Effector memory CD4-positive, alpha-beta T cell (primary cell): ENCODE data around the gene DGKI.

Experiments used
- DNase-seq, 3 donors: peaks; one replicate each; pipeline ENCODE4 v3.0.0-alpha.2; 2020
- H3K27ac ChIP-seq: 2 replicates; pipeline ENCODE4 v1.7.0; 2013; ENCODE audit warnings: mild to moderate bottlenecking, low read length, moderate library complexity; ENCODE audit not compliant: insufficient read depth, poor library complexity, severe bottlenecking
- H3K27me3 ChIP-seq: replicated peaks from 2 replicates; pipeline ENCODE4 v1.7.0; 2013; ENCODE audit warnings: mild to moderate bottlenecking, low read length; ENCODE audit not compliant: insufficient read depth, control insufficient read depth, poor library complexity, severe bottlenecking
- H3K36me3 ChIP-seq: 2 replicates; pipeline ENCODE4 v1.7.0; 2013; ENCODE audit warnings: mild to moderate bottlenecking, low read length, moderate library complexity; ENCODE audit not compliant: control insufficient read depth, insufficient read depth
- H3K4me1 ChIP-seq: 2 replicates; pipeline ENCODE4 v1.7.0; 2013; ENCODE audit warnings: low read length, mild to moderate bottlenecking; ENCODE audit not compliant: control insufficient read depth, insufficient read depth, poor library complexity, severe bottlenecking
- H3K4me3 ChIP-seq: 2 replicates; pipeline ENCODE4 v1.7.0; 2013; ENCODE audit warnings: low read length, low read depth, mild to moderate bottlenecking; ENCODE audit not compliant: insufficient read depth, poor library complexity, severe bottlenecking
- H3K9me3 ChIP-seq: 2 replicates; pipeline ENCODE4 v1.7.0; 2013; ENCODE audit warnings: mild to moderate bottlenecking, low read length, moderate library complexity; ENCODE audit not compliant: control insufficient read depth

DGKI gene

GRCh38 chr7:137771679-137772078 lies 75.1 kb downstream of the DGKI start:
- H3K27me3 ChIP-seq, result no peaks in the 10 kb centered on the region
- H3K27ac ChIP-seq, result no peak overlapping the region
- H3K36me3 ChIP-seq, result no peaks in the 10 kb centered on the region
- H3K9me3 ChIP-seq, result no peaks in the 10 kb centered on the region
- H3K4me3 ChIP-seq, result no peak overlapping the region
- no peaks in the 10 kb centered on the region for H3K4me1 ChIP-seq
- DNase-seq, result no peak

DNA sequence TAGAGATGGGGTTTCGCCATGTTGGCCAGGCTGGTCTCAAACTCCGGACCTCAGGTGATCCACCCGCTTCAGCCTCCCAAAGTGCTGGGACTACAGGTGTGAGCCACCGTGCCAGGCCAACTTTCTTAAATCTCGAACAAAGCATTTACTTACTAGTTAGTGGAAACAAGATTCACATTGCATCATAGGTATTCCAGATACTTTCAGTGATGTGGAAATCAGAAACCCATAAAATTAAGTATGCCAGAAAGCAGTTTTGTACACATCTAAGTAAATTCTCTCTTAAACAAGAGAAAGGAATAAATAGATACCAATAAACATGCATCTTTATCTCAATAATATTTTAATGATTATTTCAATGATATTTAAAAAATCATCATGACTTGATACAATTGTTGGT lies 75.5 kb downstream of the DGKI start:
- no peak for DNase-seq
- Histone ChIP-seq H3K4me3 (no peak overlapping the region), H3K36me3 (no peaks in the 10 kb centered on the region), H3K9me3 (no peaks in the 10 kb centered on the region), H3K27ac (no peak overlapping the region), H3K4me1 (no peaks in the 10 kb centered on the region), H3K27me3 (no peaks in the 10 kb centered on the region)

DNA sequence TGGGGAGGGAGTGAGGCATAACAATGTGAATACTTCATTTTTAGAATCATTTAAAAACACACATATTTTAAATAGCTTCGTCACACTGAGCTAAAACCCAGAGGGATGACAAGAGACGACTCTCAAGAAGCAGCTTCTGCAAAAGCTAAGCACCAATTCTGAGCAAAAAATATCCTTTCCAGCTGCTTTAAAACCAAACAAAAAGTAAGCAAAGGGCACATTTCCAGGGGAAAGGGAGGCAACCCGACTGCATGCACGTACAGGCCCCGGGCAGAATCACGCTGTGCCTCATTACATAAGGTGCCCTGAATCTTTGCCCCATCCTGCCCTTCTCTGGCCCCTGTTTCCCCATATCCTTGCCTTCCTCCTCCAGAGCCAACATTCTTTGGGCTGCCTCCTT lies 78.4 kb downstream of the DGKI start:
- Histone ChIP-seq H3K9me3 (no peaks in the 10 kb centered on the region), H3K4me1 (no peaks in the 10 kb centered on the region), H3K27me3 (no peaks in the 10 kb centered on the region), H3K27ac (no peak overlapping the region), H3K36me3 (no peaks in the 10 kb centered on the region), H3K4me3 (no peak overlapping the region)
- no peak for DNase-seq

GRCh38 chr7:137762334-137762733 lies 84.4 kb downstream of the DGKI start:
- Histone ChIP-seq H3K27me3 (no peaks in the 10 kb centered on the region), H3K4me3 (no peak overlapping the region), H3K9me3 (no peaks in the 10 kb centered on the region), H3K4me1 (no peaks in the 10 kb centered on the region), H3K36me3 (no peaks in the 10 kb centered on the region), H3K27ac (no peak overlapping the region)
- no peak for DNase-seq

DNA sequence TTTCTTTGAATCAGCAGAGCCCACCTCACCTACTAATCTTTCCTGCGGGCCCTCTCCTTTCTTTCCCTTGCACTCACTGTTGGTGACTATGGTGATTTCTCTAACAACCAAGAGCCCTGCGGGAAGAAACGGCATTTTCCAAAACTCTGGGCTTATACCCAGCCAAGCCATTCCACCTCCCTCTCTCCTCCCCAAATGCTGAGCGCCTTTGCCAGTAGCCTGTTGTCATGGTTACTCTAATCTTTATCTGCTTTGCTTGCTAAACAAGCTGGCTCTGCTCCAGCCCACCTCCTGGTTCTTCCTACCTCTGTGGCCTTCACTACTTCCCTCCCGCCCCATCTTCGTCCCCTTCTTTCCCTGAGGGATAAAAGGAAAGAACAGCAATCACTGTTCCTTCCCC lies 86.7 kb downstream of the DGKI start:
- no peaks in the 10 kb centered on the region for H3K36me3 ChIP-seq
- no peak overlapping the region for H3K27ac ChIP-seq
- H3K4me1 ChIP-seq, result no peaks in the 10 kb centered on the region
- H3K9me3 ChIP-seq, result no peaks in the 10 kb centered on the region
- no peak for DNase-seq
- H3K4me3 ChIP-seq, result no peak overlapping the region
- H3K27me3 ChIP-seq, result no peaks in the 10 kb centered on the region

DNA sequence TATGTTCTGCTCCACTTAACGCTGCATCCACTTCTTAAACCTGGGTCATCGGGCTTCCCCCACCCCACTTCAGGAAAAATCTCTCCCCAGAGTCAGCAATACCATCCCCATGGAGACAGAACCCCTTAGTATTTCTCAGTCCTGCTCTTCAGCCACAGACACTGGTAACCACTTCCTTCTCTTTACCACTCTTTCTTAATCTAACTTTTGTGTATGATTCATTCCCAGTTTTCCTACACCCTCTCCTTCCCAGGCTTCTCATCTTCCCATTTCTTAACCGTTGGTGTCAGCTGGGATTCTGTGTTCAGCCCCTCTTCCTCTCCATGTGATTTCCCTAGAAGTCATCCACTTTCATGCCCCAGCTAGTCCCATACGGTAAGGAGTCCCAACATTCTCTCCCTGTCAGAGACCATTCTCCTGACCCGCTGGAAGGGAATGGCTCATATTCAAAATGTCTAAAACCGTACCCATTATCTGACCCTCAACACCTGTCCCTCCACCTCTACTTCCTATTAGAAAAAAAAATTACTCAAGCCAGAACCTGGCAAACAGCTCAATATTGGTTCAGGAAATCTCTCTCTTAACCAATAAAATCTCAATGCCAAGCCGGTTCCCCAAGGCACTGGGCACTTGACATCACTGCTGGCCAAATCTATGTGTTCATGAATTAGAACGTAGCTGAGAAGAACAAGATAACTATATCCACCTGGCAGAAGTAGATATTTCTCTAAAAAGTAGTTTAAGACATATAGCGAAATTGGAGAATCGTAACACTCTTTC lies 89.4 kb downstream of the DGKI start:
- no peaks in the 10 kb centered on the region for H3K9me3 ChIP-seq
- H3K36me3 ChIP-seq, result no peaks in the 10 kb centered on the region
- no peak overlapping the region for H3K4me3 ChIP-seq
- no peak overlapping the region for H3K27ac ChIP-seq
- H3K4me1 ChIP-seq, result no peaks in the 10 kb centered on the region
- H3K27me3 ChIP-seq, result no peaks in the 10 kb centered on the region
- DNase-seq, result no peak

DNA sequence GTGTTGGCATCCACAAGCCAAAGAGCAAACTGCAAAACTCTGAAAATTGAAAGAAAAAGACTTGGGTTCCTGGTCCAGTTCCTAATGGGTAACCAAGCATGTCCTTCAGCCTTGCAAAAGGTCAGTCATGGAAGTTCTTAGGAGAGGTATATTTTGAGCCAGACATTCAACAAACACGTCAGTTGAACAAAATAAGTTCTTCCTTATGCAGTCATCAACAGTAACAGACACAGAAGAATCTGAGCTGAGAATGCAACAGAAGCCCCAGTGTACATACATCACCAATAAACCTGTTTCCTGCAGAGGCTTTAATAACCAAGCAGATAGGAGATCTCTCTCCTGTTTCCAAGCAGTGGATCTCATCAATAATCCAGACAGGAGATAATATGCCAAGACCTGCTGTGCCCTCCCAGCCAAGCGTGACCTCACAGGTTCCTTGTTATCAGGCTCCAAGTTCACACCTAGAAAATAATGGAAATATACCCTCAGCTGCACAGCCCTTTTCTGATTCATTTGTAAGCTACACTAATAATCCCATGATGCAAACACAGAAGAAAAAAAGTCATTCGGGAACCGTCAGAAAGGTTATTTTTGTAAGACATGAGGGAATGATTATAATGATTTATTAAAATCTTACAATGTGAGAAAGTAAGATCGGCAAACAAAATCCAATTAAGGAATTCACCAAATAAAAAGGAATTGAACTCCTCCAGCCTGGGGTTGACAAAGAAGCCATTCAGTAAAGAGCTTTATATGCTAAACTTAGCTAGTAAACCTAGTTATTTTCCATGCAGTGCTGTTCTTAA lies 90.7 kb downstream of the DGKI start:
- Histone ChIP-seq H3K27me3 (no peaks in the 10 kb centered on the region), H3K4me3 (no peak overlapping the region), H3K9me3 (no peaks in the 10 kb centered on the region), H3K4me1 (no peaks in the 10 kb centered on the region), H3K27ac (no peak overlapping the region), H3K36me3 (no peaks in the 10 kb centered on the region)
- no peak for DNase-seq

DNA sequence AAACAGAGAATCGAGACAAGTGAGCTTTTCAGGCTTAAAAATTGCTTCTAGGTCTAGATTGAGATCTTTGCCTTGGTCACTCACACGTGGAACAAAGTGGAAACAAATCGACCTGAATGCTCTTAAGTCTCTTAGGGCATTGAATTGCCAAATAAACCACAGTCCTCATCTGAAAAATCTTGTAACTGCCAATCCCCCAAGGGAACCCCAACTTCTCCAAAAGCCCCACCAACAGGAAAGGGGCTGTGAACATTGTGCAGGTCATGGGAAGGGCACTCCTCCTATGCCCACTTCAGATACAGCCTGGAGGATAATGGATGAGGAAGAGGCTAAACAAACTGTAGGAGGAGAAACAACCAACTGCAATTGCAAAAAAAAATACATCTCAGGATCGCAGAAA lies 91.3 kb downstream of the DGKI start:
- Histone ChIP-seq H3K27ac (no peak overlapping the region), H3K9me3 (no peaks in the 10 kb centered on the region), H3K4me1 (no peaks in the 10 kb centered on the region), H3K36me3 (no peaks in the 10 kb centered on the region), H3K27me3 (no peaks in the 10 kb centered on the region), H3K4me3 (no peak overlapping the region)
- no peak for DNase-seq

DNA sequence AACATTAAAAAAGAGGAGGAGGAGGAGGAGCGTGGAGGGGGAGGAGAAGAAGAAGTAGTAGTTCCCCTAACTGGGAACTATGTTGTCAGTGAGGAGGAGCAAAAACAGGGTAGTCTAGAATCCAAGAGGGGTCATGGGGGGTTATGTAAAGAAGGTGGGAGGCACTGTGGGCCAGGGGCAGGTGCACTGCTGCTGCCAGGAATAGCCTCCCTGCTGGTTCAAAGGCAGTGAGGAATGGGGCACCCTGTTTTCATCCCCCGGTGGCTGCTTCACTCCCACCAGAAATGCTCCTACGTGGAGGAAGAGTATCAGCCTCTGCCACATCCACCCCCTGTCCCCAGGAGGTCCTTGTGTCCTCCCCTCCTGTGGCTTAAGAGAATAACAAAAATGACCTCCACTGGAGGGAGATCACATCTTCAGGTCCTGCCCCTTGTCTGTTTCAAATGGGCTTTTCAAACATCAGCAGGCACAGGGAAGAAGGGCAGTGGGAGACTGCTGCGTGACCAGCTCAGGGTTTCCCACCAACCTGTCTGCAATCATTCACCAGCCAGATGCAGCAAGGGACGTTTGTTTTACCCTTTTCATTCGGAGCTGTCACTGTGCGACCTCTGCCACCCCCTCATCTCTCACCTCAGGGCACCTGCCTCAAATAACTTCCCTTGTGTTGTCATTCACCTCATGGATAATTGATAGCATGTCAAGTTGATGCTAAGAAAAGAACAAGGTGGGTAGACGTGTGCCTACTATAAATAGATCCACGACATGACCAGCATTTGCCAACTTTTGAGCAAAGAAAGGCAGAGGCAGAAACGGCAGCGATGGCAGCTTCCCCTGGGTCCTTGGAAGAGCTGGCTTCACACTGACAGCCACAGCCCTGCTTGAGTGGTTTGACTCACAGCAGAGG lies 92.6 kb downstream of the DGKI start:
- H3K4me3 ChIP-seq, result no peak overlapping the region

More for the DNA sequence above, 92.6 kb downstream of the DGKI start:
- Histone ChIP-seq H3K4me1 (no peaks in the 10 kb centered on the region), H3K36me3 (no peaks in the 10 kb centered on the region), H3K9me3 (no peaks in the 10 kb centered on the region), H3K27me3 (no peaks in the 10 kb centered on the region), H3K27ac (no peak overlapping the region)
- no peak for DNase-seq
